Thyroid gland (tissue), 4 donors: Measurements from ENCODE around the gene CA10.

Experiments
- CTCF ChIP-seq, 6 experiments: fragments of 200-600 bp in 3 of 6; fragments of 450-650 bp in 3 of 6; sonication (generic) in 3 of 6; IDR thresholded peaks; one replicate each; pipeline ENCODE4 v1.5.1; 2016 to 2019; ENCODE audit warnings: antibody characterized with exemption in 6 of 6, mild to moderate bottlenecking in 2 of 6, inconsistent platforms in 1 of 6, moderate library complexity in 1 of 6
- POLR2A ChIP-seq, 2 donors: fragments of 450-650 bp; IDR thresholded peaks; one replicate each; pipeline ENCODE4 v1.6.1; 2017; ENCODE audit warnings: antibody characterized with exemption in 2 of 2, mild to moderate bottlenecking in 2 of 2, moderate library complexity in 1 of 2

DNA sequence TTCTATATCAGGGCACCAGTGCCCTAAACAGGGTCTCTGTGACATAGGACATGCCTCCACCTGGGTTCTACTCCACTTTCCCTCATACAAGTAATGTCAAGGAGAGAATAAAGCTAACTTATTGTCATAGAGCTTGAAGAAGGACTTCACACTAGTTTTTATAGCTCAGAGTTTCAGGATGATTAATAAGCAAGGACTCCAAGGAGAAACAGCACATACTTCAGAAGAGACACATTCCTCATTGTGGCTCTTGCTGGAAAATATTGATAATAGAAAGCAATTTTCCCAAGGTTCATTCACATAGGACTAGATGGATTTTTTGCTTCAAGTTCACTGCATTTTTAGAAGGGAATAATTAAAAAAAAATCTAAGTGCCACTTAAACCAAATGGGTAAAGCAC is 133.3 kb downstream of the CA10 start:
- no peak for TF ChIP-seq CTCF (IDR thresholded peaks at IDR 0.05)
- no peak for TF ChIP-seq POLR2A (IDR thresholded peaks at IDR 0.05)
